ENCODE measurements around the gene CDC42BPG.

CDC42BPG gene

GRCh38 chr11:64789331-64790204, 54.9 kb downstream of the CDC42BPG start:
- DNase-seq (ENCODE audit: low read depth in 2 of 2), result no peak

- no peak for DNase-seq (ENCODE audit: low read depth in 2 of 2)
Measured at GRCh38 chr11:64788321-64789215, 55.9 kb downstream of the CDC42BPG start.

GRCh38 chr11:64787526-64788320, 56.7 kb downstream of the CDC42BPG start:
- no peak for DNase-seq (ENCODE audit: low read depth in 2 of 2)

- no peak for DNase-seq (ENCODE audit: low read depth in 2 of 2)
Measured at GRCh38 chr11:64786308-64786707, 58.1 kb downstream of the CDC42BPG start.

- no peak for DNase-seq (ENCODE audit: low read depth in 2 of 2)
Measured at GRCh38 chr11:64784813-64785581, 59.5 kb downstream of the CDC42BPG start.

GRCh38 chr11:64778473-64779298, 65.8 kb downstream of the CDC42BPG start, which contains the start of gene SF1:
SF1 (minus strand) TSS chr11:64778542; CDS start chr11:64778392, 150 bp downstream.
- DNase-seq (ENCODE audit: low read depth in 2 of 2), result peak; percentile 95 to 97

- DNase-seq (ENCODE audit: low read depth in 2 of 2), result no peak
Measured at GRCh38 chr11:64778223-64778472, 66.3 kb downstream of the CDC42BPG start.

GRCh38 chr11:64777449-64778222, 66.8 kb downstream of the CDC42BPG start:
- peak; percentile 68 to 79 for DNase-seq (ENCODE audit: low read depth in 2 of 2)

GRCh38 chr11:64776875-64777274, 67.6 kb downstream of the CDC42BPG start:
- no peak for DNase-seq (ENCODE audit: low read depth in 2 of 2)

GRCh38 chr11:64776425-64776824, 68.0 kb downstream of the CDC42BPG start:
- DNase-seq (ENCODE audit: low read depth in 2 of 2), result no peak

- no peak for DNase-seq (ENCODE audit: low read depth in 2 of 2)
Measured at GRCh38 chr11:64774144-64774543, 70.3 kb downstream of the CDC42BPG start.

Data from stimulated activated CD8-positive, alpha-beta memory T cell treated with anti-CD3 and anti-CD28 coated beads, Interleukin-2, amount 100 ng/mL, for 48 hours (primary cell).